Mesothelial cell of epicardium (in vitro differentiated cells): Measurements from ENCODE around the gene TMED6. TPM values are rescaled to one million over a fixed set of nuclear protein-coding genes. Genes with fewer than 3 reads are reported as not detected.

Experiments
- DNase-seq, 2 experiments: peaks; one replicate each; pipeline ENCODE4 v3.0.0; 2021; ENCODE audit warnings: low spot score in 2 of 2; ENCODE audit not compliant: unreplicated experiment in 2 of 2
- H3K27ac Mint-ChIP-seq: 2 replicates; pipeline ENCODE4 v1.8.0; 2021; ENCODE audit warnings: mixed read lengths
- H3K27me3 Mint-ChIP-seq: 2 replicates; pipeline ENCODE4 v1.8.0; 2021; ENCODE audit warnings: low read depth, mixed read lengths
- H3K36me3 Mint-ChIP-seq: 2 replicates; pipeline ENCODE4 v1.8.0; 2021; ENCODE audit warnings: mixed read lengths
- H3K4me1 Mint-ChIP-seq: 2 replicates; pipeline ENCODE4 v1.8.0; 2021; ENCODE audit warnings: mixed read lengths
- H3K4me3 Mint-ChIP-seq: 2 replicates; pipeline ENCODE4 v1.8.0; 2021; ENCODE audit warnings: mild to moderate bottlenecking, moderate library complexity, mixed read lengths
- H3K9me3 Mint-ChIP-seq: 2 replicates; pipeline ENCODE4 v1.8.0; 2021; ENCODE audit warnings: mixed read lengths
- total RNA-seq: library from RNA; stranded (reverse); gene quantifications from 3 replicates; pipeline ENCODE4 v1.2.1, GENCODE V29; 2021
- TF ChIP-seq, protein P1 (sequence below): fragments of 200-600 bp; sonication (generic); IDR thresholded peaks from one replicate; pipeline ENCODE4 v1.5.0; 2021; ENCODE audit warnings: antibody characterized with exemption; ENCODE audit not compliant: unreplicated experiment

Gene TMED6
- total RNA-seq, 1 donor from 2014 or later = 1.7 TPM

DNA sequence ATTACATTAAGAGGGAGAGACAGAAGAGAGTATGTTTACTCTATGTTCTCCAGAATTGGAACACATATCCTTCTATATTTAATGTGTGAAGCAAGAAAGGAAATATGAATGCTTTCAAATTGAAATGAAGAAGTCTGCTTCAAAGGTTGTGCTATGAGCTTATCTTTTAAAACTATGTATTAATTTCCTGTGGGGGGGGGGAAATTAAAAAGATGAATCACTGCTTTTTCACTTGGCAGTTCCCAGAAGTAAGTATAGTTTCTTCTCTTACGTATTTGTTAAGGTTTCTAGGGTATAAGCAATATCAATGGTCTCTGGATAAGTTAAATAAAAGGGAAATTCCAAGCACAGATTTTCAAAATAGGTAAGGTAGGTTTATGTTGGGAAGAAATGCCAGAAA, 27.2 kb upstream of the TMED6 start:
- TF ChIP-seq, protein P1, sequence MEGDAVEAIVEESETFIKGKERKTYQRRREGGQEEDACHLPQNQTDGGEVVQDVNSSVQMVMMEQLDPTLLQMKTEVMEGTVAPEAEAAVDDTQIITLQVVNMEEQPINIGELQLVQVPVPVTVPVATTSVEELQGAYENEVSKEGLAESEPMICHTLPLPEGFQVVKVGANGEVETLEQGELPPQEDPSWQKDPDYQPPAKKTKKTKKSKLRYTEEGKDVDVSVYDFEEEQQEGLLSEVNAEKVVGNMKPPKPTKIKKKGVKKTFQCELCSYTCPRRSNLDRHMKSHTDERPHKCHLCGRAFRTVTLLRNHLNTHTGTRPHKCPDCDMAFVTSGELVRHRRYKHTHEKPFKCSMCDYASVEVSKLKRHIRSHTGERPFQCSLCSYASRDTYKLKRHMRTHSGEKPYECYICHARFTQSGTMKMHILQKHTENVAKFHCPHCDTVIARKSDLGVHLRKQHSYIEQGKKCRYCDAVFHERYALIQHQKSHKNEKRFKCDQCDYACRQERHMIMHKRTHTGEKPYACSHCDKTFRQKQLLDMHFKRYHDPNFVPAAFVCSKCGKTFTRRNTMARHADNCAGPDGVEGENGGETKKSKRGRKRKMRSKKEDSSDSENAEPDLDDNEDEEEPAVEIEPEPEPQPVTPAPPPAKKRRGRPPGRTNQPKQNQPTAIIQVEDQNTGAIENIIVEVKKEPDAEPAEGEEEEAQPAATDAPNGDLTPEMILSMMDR = no peak
- Mint-ChIP-seq H3K27me3 (no peaks in the 10 kb centered on the region), H3K4me1 (no peaks in the 10 kb centered on the region), H3K9me3 (no peaks in the 10 kb centered on the region), H3K27ac (no peak overlapping the region), H3K4me3 (no peak overlapping the region), H3K36me3 (peaks cover 37% of the 10 kb centered on the region)
- DNase-seq = no peak

DNA sequence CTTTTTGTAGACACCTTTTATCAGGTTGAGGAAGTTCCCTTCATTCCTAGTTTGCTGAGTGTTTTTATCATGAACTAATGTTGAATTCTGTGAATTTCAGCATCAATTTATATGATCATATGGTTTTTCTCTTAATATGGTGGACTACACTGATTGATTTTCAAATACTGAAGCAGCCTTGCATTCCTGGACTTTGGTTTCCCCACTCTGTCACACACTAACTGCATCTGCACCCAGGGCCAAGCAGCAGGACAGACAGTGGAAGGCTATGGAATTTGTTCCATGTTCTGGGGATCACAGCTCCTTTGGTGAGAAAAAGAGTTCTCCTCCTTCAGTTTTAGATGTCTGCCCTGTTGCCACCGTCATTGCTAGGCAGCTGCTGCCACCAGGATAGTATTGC, 26.4 kb upstream of the TMED6 start:
- Mint-ChIP-seq H3K36me3 (peaks cover 38% of the 10 kb centered on the region), H3K27me3 (no peaks in the 10 kb centered on the region), H3K4me3 (no peak overlapping the region), H3K4me1 (no peaks in the 10 kb centered on the region), H3K27ac (no peak overlapping the region), H3K9me3 (no peaks in the 10 kb centered on the region)
- TF ChIP-seq, protein P1 = no peak
- DNase-seq = no peak

DNA sequence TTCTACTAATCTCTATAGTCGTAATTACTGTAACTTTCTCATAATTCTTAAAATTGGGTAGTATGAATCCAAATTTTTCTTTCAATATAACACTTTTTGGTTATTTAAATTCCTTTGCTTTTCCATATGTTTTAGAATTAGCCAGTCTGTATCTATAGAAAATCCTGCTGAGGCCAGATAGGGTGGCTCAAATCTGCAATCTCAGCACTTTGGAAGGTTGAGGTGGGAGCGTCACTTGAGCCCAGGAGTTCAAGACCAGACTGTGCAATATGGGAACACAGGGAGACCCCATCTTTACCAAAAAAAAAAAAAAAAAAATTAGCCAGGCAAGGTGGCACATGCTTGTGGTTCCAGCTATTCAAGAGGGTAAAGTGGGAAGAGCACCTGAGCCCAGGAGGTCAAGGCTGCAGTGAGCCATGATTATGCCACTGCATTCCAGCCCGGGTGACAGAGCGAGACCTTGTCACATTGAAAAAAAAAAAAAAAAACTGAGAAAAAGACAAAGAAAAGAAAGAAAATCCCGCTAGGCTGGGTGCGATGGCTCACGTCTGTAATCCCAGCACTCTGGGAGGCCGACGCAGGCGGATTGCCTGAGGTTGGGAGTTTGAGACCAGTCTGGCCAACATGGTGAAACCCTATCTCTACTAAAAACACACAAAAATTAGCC, 24.9 kb upstream of the TMED6 start:
- H3K9me3 Mint-ChIP-seq = no peaks in the 10 kb centered on the region
- peaks cover 32% of the 10 kb centered on the region for H3K36me3 Mint-ChIP-seq
- H3K27ac Mint-ChIP-seq = no peak overlapping the region
- TF ChIP-seq, protein P1 = no peak
- H3K27me3 Mint-ChIP-seq = no peaks in the 10 kb centered on the region
- DNase-seq = no peak
- H3K4me1 Mint-ChIP-seq = no peaks in the 10 kb centered on the region
- no peak overlapping the region for H3K4me3 Mint-ChIP-seq

DNA sequence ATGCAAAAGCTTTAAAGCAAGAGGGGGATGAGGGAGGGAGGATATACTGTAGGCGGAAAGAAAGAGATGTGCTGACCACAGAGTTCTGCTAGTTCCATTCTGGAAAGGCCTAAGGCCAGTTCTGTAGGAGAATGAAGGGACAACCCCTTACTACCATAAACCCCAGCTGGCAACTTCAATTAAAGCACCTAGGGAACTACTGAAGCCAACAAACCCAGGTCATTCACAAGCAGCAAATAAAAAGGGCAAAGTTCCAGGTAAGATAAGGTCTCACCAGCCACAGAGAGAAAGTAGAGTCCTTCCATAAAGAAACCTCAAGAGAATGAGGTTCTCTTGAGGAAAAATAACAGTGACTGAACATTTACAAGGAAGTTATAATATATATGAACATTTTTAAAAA, 21.4 kb upstream of the TMED6 start:
- Mint-ChIP-seq H3K4me1 (no peaks in the 10 kb centered on the region), H3K36me3 (peaks cover 44% of the 10 kb centered on the region), H3K4me3 (no peak overlapping the region), H3K9me3 (no peaks in the 10 kb centered on the region), H3K27ac (no peak overlapping the region), H3K27me3 (no peaks in the 10 kb centered on the region)
- DNase-seq = no peak
- TF ChIP-seq, protein P1 = no peak

DNA sequence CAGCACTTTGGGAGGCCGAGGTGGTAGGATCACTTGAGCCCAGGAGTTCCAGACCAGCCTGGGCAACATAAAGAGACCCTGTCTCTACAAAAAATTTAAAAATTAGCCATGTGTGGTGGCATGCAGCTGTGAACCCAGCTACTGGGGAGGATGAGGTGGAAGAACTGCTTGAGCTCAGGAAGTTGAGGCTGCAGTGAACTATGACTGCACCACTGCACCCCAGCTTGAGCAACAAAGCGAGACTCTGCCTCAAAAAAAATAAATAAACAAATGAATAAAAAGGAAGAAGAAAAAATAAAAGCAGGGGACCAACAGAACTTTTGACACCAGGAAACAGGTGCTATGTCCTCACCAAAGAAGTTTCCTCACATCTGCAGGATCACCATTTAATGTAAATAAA, 20.0 kb upstream of the TMED6 start:
- no peaks in the 10 kb centered on the region for H3K4me1 Mint-ChIP-seq
- peaks cover 45% of the 10 kb centered on the region for H3K36me3 Mint-ChIP-seq
- H3K4me3 Mint-ChIP-seq = no peak overlapping the region
- TF ChIP-seq, protein P1 = no peak
- no peak overlapping the region for H3K27ac Mint-ChIP-seq
- H3K27me3 Mint-ChIP-seq = no peaks in the 10 kb centered on the region
- no peaks in the 10 kb centered on the region for H3K9me3 Mint-ChIP-seq
- DNase-seq = no peak

DNA sequence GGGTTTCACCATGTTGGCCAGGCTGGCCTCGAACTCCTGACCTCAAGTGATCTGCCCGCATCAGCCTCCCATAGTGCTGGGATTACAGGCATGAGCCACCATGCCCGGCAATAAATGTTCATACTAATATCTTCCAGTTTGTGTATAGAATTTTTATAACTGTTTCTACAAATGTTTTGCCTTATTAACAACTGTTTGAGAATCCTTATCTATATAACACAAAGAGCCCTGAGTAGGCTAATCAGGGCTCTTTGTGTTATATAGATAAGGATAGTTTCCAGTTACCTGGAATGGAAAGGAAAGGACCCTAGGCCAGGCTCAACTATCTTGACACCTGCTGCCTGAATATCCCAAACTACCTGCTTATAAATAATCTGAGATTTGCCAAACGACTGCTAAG, 17.3 kb upstream of the TMED6 start:
- H3K27me3 Mint-ChIP-seq = no peaks in the 10 kb centered on the region
- no peak overlapping the region for H3K27ac Mint-ChIP-seq
- H3K4me3 Mint-ChIP-seq = no peak overlapping the region
- TF ChIP-seq, protein P1 = no peak
- no peaks in the 10 kb centered on the region for H3K4me1 Mint-ChIP-seq
- H3K9me3 Mint-ChIP-seq = no peaks in the 10 kb centered on the region
- peaks cover 50% of the 10 kb centered on the region for H3K36me3 Mint-ChIP-seq
- DNase-seq = no peak
